K562 (cell line): Measurements from ENCODE around the gene KCNK7. TPM values are rescaled to one million over a fixed set of nuclear protein-coding genes. Genes with fewer than 3 reads are reported as not detected.
A peak's percentile ranks its signal among the peaks of the same experiment; 100 is the strongest.

Experiments
- CHCHD3 ChIP-seq: fragments of 250-450 bp; sonication (Bioruptor Pico); IDR thresholded peaks from 2 replicates; pipeline ENCODE4 v2.1.2; 2022; ENCODE audit warnings: mild to moderate bottlenecking
- HDAC8 ChIP-seq: fragments of 450-650 bp; IDR thresholded peaks from 2 replicates; pipeline ENCODE4 v1.6.1; 2016; ENCODE audit warnings: mild to moderate bottlenecking, missing genetic modification characterization, moderate library complexity, missing compliant biosample characterization
- ZNF212 ChIP-seq: fragments of 450-650 bp; formaldehyde crosslinking; IDR thresholded peaks from 2 replicates; pipeline ENCODE4 v1.4.0; 2020; ENCODE audit warnings: mild to moderate bottlenecking
- ZNF57 ChIP-seq: fragments of 450-650 bp; formaldehyde crosslinking; IDR thresholded peaks from 2 replicates; pipeline ENCODE4 v1.4.0; 2020; ENCODE audit warnings: mild to moderate bottlenecking, moderate library complexity
- polyA plus RNA-seq, 8 experiments: library from polyadenylated mRNA; depleted of rRNA in 4 of 8; stranded (reverse) in 5 of 8; unstranded in 3 of 8; fragments of >200 nt; fragmentation: Nextera tagmentation in 2 of 8; fragmentation: Illumina TruSeq in 1 of 8; extraction: Ambion mirVana in 2 of 8; extraction: Trizol in 1 of 8; gene quantifications; 2 replicates each; pipeline versions ENCODE4 v1.2.1 to v1.2.3, GENCODE V29; 2011 to 2014; ENCODE audit warnings: inconsistent platforms in 1 of 8, missing spikeins in 1 of 8
- total RNA-seq, 7 experiments: library from RNA; depleted of rRNA in 6 of 7; stranded (reverse); fragments of >200 nt in 6 of 7; fragmentation: Illumina TruSeq in 2 of 7; extraction: Trizol in 2 of 7; gene quantifications; 2 replicates each; pipeline versions ENCODE4 v1.2.1 to v1.2.3, GENCODE V29; 2011 to 2021; ENCODE audit warnings: low replicate concordance in 1 of 7
- TF ChIP-seq, protein P1 (sequence below), 2 experiments: fragments of 450-650 bp in 1 of 2; sonication (generic) in 1 of 2; formaldehyde crosslinking in 1 of 2; IDR thresholded peaks; 2 replicates each; pipeline versions ENCODE4 v1.7.1 to v1.9.0; 2016 to 2022; ENCODE audit warnings: inconsistent platforms in 1 of 2, mild to moderate bottlenecking in 1 of 2, missing genetic modification reagents in 1 of 2
- TF ChIP-seq, protein P2 (sequence below): fragments of 450-650 bp; IDR thresholded peaks from 2 replicates; pipeline ENCODE4 v1.6.1; 2017; ENCODE audit warnings: antibody characterized with exemption, mild to moderate bottlenecking
- TF ChIP-seq, protein P3 (sequence below): IDR thresholded peaks from 2 replicates; pipeline ENCODE4 v1.6.1; 2011; ENCODE audit not compliant: insufficient read length; ENCODE audit errors: extremely low read depth

KCNK7 gene
- total and polyA plus RNA-seq, 9 of the 15 experiments (the other 6 are each of a cell fraction or from before 2014, with no cell fraction given): 0.07 to 0.40 TPM; not detected in 7

DNA sequence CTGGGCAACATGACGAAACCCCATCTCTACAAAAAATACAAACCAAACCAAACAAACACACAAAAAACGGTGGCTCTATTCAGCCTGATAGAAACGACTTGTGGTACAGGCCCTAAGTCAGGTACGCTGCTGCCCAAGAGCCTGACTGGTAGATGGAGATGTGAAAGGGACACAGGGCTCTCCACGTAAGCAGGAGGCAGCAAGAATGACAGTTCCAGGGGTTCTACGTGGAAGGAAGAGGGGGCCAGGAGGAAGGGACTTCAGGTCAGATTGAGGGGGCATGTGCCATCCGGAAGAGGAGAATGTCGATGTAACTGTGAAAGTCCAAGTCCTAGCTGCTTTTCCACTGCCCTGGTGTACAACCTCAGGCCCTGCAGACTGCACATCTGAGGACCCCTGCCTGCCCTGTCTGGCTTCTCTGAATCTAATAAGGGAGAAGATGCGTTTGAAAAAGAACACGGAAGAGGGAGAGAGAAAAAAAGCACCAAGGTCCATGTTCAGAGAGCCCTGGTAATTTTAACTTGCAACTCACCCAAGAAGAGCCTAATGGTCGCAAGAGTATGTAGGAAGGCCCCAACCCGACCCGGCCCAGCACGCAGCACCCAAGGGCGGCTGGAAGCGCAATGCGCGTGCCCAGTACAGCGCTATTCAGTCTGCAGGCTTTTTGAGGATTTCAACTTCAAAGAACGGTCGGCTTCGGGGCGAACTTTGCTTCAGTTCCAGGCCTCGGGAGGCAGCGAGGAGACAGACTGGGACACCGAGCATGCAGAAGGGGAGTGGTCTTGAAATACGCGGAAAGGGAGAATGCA, 26.2 kb downstream of the KCNK7 start (continued):
- TF ChIP-seq, protein P1, sequence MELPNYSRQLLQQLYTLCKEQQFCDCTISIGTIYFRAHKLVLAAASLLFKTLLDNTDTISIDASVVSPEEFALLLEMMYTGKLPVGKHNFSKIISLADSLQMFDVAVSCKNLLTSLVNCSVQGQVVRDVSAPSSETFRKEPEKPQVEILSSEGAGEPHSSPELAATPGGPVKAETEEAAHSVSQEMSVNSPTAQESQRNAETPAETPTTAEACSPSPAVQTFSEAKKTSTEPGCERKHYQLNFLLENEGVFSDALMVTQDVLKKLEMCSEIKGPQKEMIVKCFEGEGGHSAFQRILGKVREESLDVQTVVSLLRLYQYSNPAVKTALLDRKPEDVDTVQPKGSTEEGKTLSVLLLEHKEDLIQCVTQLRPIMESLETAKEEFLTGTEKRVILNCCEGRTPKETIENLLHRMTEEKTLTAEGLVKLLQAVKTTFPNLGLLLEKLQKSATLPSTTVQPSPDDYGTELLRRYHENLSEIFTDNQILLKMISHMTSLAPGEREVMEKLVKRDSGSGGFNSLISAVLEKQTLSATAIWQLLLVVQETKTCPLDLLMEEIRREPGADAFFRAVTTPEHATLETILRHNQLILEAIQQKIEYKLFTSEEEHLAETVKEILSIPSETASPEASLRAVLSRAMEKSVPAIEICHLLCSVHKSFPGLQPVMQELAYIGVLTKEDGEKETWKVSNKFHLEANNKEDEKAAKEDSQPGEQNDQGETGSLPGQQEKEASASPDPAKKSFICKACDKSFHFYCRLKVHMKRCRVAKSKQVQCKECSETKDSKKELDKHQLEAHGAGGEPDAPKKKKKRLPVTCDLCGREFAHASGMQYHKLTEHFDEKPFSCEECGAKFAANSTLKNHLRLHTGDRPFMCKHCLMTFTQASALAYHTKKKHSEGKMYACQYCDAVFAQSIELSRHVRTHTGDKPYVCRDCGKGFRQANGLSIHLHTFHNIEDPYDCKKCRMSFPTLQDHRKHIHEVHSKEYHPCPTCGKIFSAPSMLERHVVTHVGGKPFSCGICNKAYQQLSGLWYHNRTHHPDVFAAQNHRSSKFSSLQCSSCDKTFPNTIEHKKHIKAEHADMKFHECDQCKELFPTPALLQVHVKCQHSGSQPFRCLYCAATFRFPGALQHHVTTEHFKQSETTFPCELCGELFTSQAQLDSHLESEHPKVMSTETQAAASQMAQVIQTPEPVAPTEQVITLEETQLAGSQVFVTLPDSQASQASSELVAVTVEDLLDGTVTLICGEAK (IDR thresholded peaks at IDR 0.05): 0 out of 2 replicates have a peak, but pooled peaks have one; percentile 38
- TF ChIP-seq, protein P1 (CRISPR knock-in tag; IDR thresholded peaks at IDR 0.05): no peak
- 0 out of 2 replicates have a peak, but pooled peaks have one; percentile 32 for TF ChIP-seq HDAC8 (tag)
- TF ChIP-seq, protein P2, sequence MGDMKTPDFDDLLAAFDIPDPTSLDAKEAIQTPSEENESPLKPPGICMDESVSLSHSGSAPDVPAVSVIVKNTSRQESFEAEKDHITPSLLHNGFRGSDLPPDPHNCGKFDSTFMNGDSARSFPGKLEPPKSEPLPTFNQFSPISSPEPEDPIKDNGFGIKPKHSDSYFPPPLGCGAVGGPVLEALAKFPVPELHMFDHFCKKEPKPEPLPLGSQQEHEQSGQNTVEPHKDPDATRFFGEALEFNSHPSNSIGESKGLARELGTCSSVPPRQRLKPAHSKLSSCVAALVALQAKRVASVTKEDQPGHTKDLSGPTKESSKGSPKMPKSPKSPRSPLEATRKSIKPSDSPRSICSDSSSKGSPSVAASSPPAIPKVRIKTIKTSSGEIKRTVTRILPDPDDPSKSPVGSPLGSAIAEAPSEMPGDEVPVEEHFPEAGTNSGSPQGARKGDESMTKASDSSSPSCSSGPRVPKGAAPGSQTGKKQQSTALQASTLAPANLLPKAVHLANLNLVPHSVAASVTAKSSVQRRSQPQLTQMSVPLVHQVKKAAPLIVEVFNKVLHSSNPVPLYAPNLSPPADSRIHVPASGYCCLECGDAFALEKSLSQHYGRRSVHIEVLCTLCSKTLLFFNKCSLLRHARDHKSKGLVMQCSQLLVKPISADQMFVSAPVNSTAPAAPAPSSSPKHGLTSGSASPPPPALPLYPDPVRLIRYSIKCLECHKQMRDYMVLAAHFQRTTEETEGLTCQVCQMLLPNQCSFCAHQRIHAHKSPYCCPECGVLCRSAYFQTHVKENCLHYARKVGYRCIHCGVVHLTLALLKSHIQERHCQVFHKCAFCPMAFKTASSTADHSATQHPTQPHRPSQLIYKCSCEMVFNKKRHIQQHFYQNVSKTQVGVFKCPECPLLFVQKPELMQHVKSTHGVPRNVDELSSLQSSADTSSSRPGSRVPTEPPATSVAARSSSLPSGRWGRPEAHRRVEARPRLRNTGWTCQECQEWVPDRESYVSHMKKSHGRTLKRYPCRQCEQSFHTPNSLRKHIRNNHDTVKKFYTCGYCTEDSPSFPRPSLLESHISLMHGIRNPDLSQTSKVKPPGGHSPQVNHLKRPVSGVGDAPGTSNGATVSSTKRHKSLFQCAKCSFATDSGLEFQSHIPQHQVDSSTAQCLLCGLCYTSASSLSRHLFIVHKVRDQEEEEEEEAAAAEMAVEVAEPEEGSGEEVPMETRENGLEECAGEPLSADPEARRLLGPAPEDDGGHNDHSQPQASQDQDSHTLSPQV: peak; percentile 65
- TF ChIP-seq, protein P3, sequence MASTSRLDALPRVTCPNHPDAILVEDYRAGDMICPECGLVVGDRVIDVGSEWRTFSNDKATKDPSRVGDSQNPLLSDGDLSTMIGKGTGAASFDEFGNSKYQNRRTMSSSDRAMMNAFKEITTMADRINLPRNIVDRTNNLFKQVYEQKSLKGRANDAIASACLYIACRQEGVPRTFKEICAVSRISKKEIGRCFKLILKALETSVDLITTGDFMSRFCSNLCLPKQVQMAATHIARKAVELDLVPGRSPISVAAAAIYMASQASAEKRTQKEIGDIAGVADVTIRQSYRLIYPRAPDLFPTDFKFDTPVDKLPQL: no peak
- 0 out of 2 replicates have a peak, but pooled peaks have one; percentile 7 for TF ChIP-seq ZNF212
- TF ChIP-seq CHCHD3 (CRISPR knock-in tag): no peak
- TF ChIP-seq ZNF57: 0 out of 2 replicates have a peak, but pooled peaks have one; percentile 62
